DMS 273 (cell line): ENCODE data around the gene SCYGR3.
"Not testable (repeated sequence)": the region's sequence is repeated elsewhere in the genome, so short reads cannot be mapped to it uniquely, and the experiment has no call there.

ENCODE experiments used
- DNase-seq: peaks from one replicate; lab custom pipeline; 2025; ENCODE audit not compliant: unreplicated experiment; lab: John Stamatoyannopoulos, UW

SCYGR3 gene

GRCh38 chr2:227614246-227614645, 394 bp downstream of the SCYGR3 start:
- no peak for DNase-seq

- no peak for DNase-seq
Observed at GRCh38 chr2:227613272-227613660, 1.4 kb downstream of the SCYGR3 start.

GRCh38 chr2:227612546-227613271, 1.9 kb downstream of the SCYGR3 start:
- DNase-seq = no peak

DNA sequence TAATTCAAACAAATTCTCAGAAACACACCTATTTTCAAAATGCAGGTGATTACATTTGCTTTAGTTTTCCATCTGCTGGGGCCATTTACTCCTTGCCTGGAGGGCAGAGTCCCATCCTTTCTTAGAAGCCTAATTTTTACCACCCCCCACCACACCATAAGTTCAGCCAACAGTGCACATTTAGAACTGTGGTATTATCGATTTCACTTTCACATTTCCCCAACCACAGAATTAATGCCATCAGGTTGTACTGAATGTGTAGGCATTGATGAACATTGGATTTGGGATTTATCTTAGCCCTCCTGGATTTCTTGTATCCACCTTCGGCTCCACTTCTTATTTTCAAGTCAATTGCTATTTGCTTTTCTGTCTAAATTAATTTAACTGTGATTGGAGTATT, 4.5 kb downstream of the SCYGR3 start:
- DNase-seq = no peak

- no peak for DNase-seq
Observed at GRCh38 chr2:227608561-227609338, 5.9 kb downstream of the SCYGR3 start.

DNA sequence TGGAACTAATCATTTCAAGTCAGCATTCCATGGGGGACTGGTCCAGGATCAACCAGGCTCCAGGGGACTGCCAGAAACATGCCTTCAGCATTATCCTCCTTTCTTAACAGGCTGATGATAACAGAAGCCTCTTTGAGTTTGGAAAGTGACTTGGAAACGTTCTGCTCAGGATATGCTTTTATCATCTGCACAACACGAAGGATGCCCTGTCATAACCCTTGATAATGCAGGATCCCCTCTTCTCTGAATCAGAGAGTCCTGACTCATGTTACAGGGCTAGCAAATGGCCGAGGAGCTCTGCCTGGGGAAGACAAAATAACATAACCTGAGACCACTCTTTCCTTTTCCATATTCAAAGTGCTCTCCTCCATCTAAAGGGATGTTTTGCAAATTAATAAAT, 6.7 kb downstream of the SCYGR3 start:
- no peak for DNase-seq

GRCh38 chr2:227606476-227606875, 8.2 kb downstream of the SCYGR3 start:
- no peak for DNase-seq

- no peak for DNase-seq
Observed at GRCh38 chr2:227602358-227602757, 12.3 kb downstream of the SCYGR3 start.

DNA sequence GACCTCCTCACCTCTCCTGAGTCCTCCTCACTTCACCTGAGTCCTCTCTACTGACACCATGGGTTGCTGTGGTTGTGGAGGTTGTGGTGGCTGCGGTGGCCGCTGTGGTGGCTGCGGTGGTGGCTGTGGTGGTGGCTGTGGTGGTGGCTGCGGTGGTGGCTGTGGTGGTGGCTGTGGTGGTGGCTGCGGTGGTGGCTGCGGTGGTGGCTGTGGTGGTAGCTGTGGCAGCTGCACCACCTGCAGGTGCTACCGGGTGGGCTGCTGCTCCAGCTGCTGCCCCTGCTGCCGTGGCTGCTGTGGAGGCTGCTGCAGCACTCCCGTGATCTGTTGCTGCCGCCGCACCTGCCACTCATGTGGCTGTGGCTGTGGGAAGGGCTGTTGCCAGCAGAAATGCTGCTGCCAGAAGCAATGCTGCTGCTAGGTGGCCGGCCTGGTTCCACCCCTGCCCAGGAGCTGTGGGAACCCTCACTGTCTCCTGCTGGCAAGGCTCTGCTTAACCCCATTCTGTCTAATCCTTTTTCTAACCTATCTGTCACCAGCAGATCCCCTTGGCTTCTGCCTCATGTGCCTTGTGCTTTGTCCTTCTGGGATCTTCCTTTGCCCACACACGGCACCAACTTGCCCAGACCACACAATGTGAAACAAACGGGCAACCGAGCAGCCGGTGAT, 15.7 kb downstream of the SCYGR3 start, which contains the start of gene SCYGR2:
SCYGR2 (plus strand) TSS at position 59 of the 669 bp plus-strand sequence; CDS start at position 59, 0 bp downstream.
- DNase-seq = not testable (repeated sequence)

DNA sequence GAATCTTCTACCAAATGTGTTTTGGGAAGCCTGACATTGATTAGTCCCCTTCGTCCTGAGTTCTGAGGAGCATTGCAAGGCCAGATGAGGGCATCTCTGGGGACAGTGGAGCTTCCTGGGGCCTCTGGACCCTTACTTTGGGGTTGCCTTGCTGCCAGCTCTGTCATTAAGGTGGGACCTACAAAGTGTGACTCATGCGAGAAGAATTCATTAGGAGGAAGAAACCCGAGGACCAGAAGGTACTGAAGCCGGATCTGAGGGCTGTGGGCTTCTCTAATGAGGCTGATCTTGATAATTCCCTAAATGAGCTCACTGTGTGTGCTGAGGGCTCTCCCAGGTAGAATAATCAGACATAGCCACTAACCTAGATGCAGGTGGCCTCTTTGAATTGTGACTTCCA, 16.6 kb downstream of the SCYGR3 start:
- DNase-seq = no peak

DNA sequence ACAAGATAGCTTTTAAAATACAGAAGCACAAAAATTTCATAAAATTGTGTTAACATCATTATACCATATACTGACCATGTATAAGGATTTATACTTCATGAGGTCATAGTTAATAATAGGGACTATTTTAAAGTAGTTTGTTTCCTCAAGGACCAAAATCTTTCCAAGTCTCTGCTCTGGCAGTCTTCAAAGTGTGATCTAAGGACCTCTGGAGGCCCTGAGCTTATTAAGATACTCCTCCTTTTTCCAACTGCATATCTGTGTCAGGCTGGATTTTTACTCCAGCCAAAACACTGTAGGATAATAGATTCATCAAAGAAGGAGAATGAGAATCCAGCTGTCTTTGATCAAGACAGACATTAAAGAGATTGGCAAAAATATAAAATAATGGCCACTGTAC, 17.6 kb downstream of the SCYGR3 start:
- no peak for DNase-seq

GRCh38 chr2:227595797-227596196, 18.8 kb downstream of the SCYGR3 start:
- DNase-seq = no peak

DNA sequence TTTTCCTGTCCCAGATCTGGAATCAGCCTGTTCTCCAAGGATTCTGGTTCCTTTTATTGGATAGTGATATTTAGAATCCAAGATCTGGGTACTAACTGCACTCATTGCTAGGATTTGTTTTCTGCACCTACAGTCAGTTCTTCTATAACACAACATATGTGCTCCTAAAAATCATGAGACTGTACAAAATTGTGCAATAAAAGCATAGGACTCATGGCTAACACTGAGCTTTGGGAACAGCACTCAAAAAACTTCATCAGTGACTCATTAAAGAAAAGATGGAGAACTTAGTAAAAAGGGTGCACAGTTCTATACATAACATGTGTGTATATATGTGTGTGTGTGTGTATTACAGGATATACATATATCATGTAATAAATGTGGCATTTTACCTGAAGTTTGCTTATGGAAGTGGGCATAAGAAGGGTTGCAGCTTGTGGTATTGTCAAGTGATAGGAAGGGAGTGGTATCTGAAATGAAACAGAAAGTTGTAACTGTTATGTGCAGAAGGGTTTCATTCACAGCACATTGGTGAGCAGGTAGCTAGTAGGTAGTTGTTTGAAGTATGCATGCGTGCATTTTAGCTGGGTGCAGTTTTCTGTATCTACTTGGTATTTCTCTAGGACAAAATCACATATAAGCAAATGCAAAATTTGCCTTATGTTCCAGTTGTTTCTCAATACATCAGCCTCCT, 21.8 kb downstream of the SCYGR3 start:
- DNase-seq = no peak

- no peak for DNase-seq
Observed at GRCh38 chr2:227582369-227582768, 32.3 kb downstream of the SCYGR3 start.

DNA sequence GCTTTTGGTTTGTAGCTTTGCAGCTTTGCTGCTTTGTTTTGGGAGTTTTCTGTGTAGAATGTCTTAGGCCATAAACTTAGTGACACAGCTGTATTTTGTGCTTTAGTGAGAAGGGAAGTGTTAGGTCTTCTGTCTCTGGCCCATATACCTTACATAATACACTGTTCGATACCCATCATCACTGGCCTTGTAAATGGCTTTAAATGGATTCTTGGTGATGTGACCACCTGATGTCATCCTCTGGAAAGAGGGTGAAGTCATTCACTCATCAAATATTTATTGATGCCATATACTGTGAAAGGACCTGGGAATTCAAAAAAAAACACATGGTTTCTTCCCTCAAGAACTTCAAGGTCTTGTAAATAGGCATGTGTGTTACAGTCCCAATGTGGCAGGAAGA, 34.8 kb downstream of the SCYGR3 start:
- no peak for DNase-seq

GRCh38 chr2:227578642-227579041, 36.0 kb downstream of the SCYGR3 start:
- peak; percentile 16 for DNase-seq

DNA sequence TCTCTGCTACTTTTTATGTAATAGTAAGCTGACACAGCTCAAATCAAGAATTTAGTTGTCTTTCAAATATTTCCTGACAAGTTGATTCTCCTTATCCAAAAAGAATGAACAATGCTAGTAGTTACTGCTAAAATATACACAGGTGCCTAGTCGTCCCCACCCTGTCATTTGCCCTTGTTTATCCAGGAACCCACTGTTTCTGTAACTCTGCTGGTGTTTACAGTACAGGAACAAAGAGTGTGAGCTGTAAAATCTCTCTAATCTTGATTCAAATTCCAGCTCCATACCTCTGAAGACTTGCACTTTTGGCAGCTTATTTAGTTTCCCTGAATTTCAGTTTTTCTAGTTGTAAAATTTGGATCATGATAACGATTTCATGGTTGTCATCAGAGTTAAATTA, 37.1 kb downstream of the SCYGR3 start:
- DNase-seq = no peak

DNA sequence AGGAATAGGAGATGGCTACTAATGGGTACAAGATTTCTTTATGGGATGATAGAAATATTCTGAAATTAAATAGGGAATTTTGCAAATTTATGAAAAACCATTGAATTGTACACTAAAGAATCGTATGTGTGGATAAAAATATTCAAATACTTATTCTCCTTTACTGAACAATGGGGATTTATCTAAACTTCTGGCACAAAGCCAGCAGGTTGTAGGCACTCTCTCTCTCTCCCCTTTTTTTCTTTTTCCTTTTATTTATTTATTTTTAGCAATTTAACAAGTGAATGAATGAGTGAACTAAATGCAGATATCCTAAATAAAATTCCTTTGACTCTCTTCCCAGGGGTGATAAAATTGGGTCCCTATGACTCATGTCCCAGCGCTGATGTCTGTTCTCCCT, 37.8 kb downstream of the SCYGR3 start:
- DNase-seq = no peak

DNA sequence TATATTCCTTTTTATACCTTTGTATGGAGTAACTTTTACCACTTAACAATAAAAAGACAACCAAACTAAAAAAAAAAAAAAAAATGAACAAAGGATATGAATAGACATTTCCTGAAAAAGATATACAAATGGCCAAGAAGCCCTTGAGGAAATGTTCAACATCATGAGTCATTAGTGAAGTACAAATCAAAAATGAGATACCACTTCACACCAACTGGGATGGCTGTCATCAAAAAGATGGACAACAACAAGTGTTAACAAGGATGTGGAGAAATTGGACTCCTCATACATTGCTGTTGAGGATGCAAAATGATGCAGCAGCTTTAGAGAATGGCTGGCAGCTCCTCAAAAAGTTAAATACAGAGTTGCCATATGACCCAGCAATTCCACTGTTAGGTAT, 38.5 kb downstream of the SCYGR3 start:
- DNase-seq = no peak

DNA sequence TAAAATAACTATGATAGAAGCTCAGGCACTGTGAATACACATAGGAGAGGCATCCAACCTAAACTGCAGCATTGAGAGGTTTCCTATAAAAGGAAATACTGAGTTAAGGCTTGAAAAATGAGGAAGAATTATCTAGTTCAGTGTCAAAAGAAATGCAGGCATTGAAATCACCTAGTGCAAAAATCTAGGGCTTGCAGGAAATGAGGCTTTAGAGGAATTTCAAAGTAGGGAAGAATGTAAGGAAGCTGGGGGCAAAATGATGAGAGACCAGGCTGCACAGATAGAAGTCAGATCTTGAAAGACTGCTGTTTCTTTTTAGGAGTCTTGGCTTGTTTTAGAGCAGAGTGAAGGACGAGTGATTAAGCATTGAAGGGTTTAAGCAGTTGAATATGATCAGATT, 44.0 kb downstream of the SCYGR3 start:
- DNase-seq = no peak

GRCh38 chr2:227568852-227569169, 45.8 kb downstream of the SCYGR3 start:
- DNase-seq = no peak
